ENCODE data around the gene HOXD13.

- TF ChIP-seq CTCF (IDR thresholded peaks at IDR 0.05) (peak; percentile 45 to 59 (median 53)), EP300 (IDR thresholded peaks at IDR 0.05; ENCODE audit: low read depth) (no peak), POLR2A (IDR thresholded peaks at IDR 0.05) (no peak), POLR2AphosphoS5 (IDR thresholded peaks at IDR 0.05) (no peak)
Observed at GRCh38 chr2:176118601-176119339, 26.2 kb downstream of the HOXD13 start.
